ENCODE results near the gene SEMA4B. TPM values are rescaled to one million over a fixed set of nuclear protein-coding genes. Genes with fewer than 3 reads are reported as not detected.

Gene SEMA4B
- total RNA-seq, 6 donors from 2014 or later = 47.6 to 81.3 (median 55.9) TPM

GRCh38 chr15:90209591-90209990, 8.5 kb downstream of the SEMA4B start:
- H3K36me3 ChIP-seq = peaks cover 3 to 30% (median 3%) of the 10 kb centered on the region in 4 donors
- H3K4me1 ChIP-seq = peaks cover 26 to 69% (median 37%) of the 10 kb centered on the region in 4 donors
- DNase-seq (no peak), ATAC-seq (ENCODE audit: low FRiP score in 2 of 2) (no peak)
- H3K4me3 ChIP-seq = no peak overlapping the region
- peak overlapping the region in 1 of 4 donors; percentile 3 for H3K27ac ChIP-seq
- H3K27me3 ChIP-seq = no peaks in the 10 kb centered on the region
- H3K9me3 ChIP-seq = no peaks in the 10 kb centered on the region
- TF ChIP-seq POLR2A (IDR thresholded peaks at IDR 0.05) = no peak
- no peak for TF ChIP-seq POLR2AphosphoS5 (IDR thresholded peaks at IDR 0.05)
- TF ChIP-seq, protein P1, sequence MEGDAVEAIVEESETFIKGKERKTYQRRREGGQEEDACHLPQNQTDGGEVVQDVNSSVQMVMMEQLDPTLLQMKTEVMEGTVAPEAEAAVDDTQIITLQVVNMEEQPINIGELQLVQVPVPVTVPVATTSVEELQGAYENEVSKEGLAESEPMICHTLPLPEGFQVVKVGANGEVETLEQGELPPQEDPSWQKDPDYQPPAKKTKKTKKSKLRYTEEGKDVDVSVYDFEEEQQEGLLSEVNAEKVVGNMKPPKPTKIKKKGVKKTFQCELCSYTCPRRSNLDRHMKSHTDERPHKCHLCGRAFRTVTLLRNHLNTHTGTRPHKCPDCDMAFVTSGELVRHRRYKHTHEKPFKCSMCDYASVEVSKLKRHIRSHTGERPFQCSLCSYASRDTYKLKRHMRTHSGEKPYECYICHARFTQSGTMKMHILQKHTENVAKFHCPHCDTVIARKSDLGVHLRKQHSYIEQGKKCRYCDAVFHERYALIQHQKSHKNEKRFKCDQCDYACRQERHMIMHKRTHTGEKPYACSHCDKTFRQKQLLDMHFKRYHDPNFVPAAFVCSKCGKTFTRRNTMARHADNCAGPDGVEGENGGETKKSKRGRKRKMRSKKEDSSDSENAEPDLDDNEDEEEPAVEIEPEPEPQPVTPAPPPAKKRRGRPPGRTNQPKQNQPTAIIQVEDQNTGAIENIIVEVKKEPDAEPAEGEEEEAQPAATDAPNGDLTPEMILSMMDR (IDR thresholded peaks at IDR 0.05) = no peak
- TF ChIP-seq EP300 (IDR thresholded peaks at IDR 0.05) = no peak
- 54 to 76% methylated on average over 9 of the region's 9 CpGs for WGBS, 2 donors

- ATAC-seq (ENCODE audit: low FRiP score in 2 of 2) (no peak), DNase-seq (no peak)
- 70 to 73% methylated on average over 8 of the region's 8 CpGs for WGBS, 2 donors
- no peak overlapping the region for H3K4me3 ChIP-seq
- H3K9me3 ChIP-seq = no peaks in the 10 kb centered on the region
- TF ChIP-seq EP300 (IDR thresholded peaks at IDR 0.05) = no peak
- TF ChIP-seq, protein P1 (IDR thresholded peaks at IDR 0.05) = no peak
- no peak for TF ChIP-seq POLR2A (IDR thresholded peaks at IDR 0.05)
- no peak for TF ChIP-seq POLR2AphosphoS5 (IDR thresholded peaks at IDR 0.05)
- H3K27me3 ChIP-seq = no peaks in the 10 kb centered on the region
- H3K36me3 ChIP-seq = peaks cover 3 to 26% (median 3%) of the 10 kb centered on the region in 4 donors
- peaks cover 26 to 59% (median 35%) of the 10 kb centered on the region in 4 donors for H3K4me1 ChIP-seq
- H3K27ac ChIP-seq = peak overlapping the region in 2 of 4 donors; percentile 57 to 59
These were observed 9.5 kb downstream of the SEMA4B start for GRCh38 chr15:90210593-90210992.

DNA sequence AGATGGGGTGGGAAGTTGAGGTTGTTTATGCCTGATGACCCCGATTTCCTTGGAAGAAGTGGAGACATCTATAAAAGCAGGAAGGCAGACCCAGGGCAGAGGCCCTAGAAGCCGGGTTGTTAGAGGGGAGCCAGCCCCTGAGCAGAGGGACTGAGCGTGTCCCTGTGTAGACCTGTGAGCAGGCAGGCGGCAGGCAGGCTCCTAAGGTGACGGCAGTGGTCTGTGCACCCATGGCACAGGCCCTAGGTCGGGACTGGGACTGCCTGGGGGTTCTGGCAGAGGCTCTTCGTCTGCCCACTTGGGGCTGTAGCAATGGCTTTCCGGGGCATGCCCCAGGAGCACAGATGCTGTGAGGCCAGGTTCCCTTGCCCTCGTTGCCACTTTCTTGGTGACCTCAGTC, 9.9 kb downstream of the SEMA4B start:
- H3K27ac ChIP-seq = peak overlapping the region in 3 of 4 donors; percentile 57 to 77 (median 59)
- H3K27me3 ChIP-seq = no peaks in the 10 kb centered on the region
- TF ChIP-seq POLR2AphosphoS5 (IDR thresholded peaks at IDR 0.05) = no peak
- no peak for TF ChIP-seq POLR2A (IDR thresholded peaks at IDR 0.05)
- no peak for TF ChIP-seq EP300 (IDR thresholded peaks at IDR 0.05)
- TF ChIP-seq, protein P1 (IDR thresholded peaks at IDR 0.05) = no peak
- peaks cover 3 to 26% (median 3%) of the 10 kb centered on the region in 4 donors for H3K36me3 ChIP-seq
- H3K4me3 ChIP-seq = no peak overlapping the region
- WGBS, 2 donors = 79 to 85% methylated on average over 3 to 9 of the region's 9 CpGs
- peaks cover 26 to 55% (median 33%) of the 10 kb centered on the region in 4 donors for H3K4me1 ChIP-seq
- H3K9me3 ChIP-seq = no peaks in the 10 kb centered on the region
- ATAC-seq (ENCODE audit: low FRiP score in 2 of 2) (no peak), DNase-seq (no peak)

- ATAC-seq (ENCODE audit: low FRiP score in 2 of 2) = peak; percentile 38 to 75
These were observed 10.5 kb downstream of the SEMA4B start for GRCh38 chr15:90211440-90212143.

More at GRCh38 chr15:90211440-90212143, 10.5 kb downstream of the SEMA4B start:
- Histone ChIP-seq H3K4me1 (peaks cover 26 to 52% (median 33%) of the 10 kb centered on the region in 4 donors), H3K4me3 (no peak overlapping the region), H3K27ac (peak overlapping the region; percentile 28 to 77 (median 58)), H3K27me3 (no peaks in the 10 kb centered on the region), H3K36me3 (peaks cover 0 to 22% (median 2%) of the 10 kb centered on the region in 4 donors), H3K9me3 (no peaks in the 10 kb centered on the region)
- peak in 1 of 2 donors; percentile 69 for DNase-seq
- WGBS, 2 donors = 43 to 59% methylated on average over 4 to 11 of the region's 13 CpGs
- TF ChIP-seq POLR2AphosphoS5 (IDR thresholded peaks at IDR 0.05) = no peak
- no peak for TF ChIP-seq EP300 (IDR thresholded peaks at IDR 0.05)
- no peak for TF ChIP-seq POLR2A (IDR thresholded peaks at IDR 0.05)
- TF ChIP-seq, protein P1 (IDR thresholded peaks at IDR 0.05) = no peak
